ENCODE results near the gene GLI3. TPM values are rescaled to one million over a fixed set of nuclear protein-coding genes. Genes with fewer than 3 reads are reported as not detected.
A peak's percentile ranks its signal among the peaks of the same experiment; 100 is the strongest.

Gene GLI3
- polyA plus RNA-seq, 1 experiment = 6.0 TPM

- Histone ChIP-seq H3K27me3 (ENCODE audit: control insufficient read depth, insufficient read depth, low read length) (no peaks in the 10 kb centered on the region), H3K27ac (ENCODE audit: low read depth, low read length) (no peak overlapping the region), H3K4me3 (ENCODE audit: low read depth, low read length) (no peak overlapping the region), H3K9me3 (ENCODE audit: control insufficient read depth, insufficient read depth, low read length) (no peaks in the 10 kb centered on the region)
- DNase-seq (ENCODE audit: low read depth, low spot score) = no peak
- CTCF ChIA-PET = interaction anchor here (1.4 kb wide), 1 partner anchor 215 kb away, joined by 4 read pairs; no protein-coding TSS in a partner anchor
- POLR2A ChIA-PET = no interaction called here
- no peak for TF ChIP-seq CTCF (IDR thresholded peaks at IDR 0.05; ENCODE audit: low read depth, low read length)
Observed at GRCh38 chr7:42192066-42192465, 44.9 kb downstream of the GLI3 start.

GRCh38 chr7:42189535-42189934 lies 47.5 kb downstream of the GLI3 start:
- no peaks in the 10 kb centered on the region for H3K27me3 ChIP-seq (ENCODE audit: control insufficient read depth, insufficient read depth, low read length)
- ChIA-PET CTCF (no interaction called here), POLR2A (no interaction called here)
- no peaks in the 10 kb centered on the region for H3K9me3 ChIP-seq (ENCODE audit: control insufficient read depth, insufficient read depth, low read length)
- no peak for DNase-seq (ENCODE audit: low read depth, low spot score)
- H3K4me3 ChIP-seq (ENCODE audit: low read depth, low read length) = no peak overlapping the region
- TF ChIP-seq CTCF (IDR thresholded peaks at IDR 0.05; ENCODE audit: low read depth, low read length) = no peak
- no peak overlapping the region for H3K27ac ChIP-seq (ENCODE audit: low read depth, low read length)

GRCh38 chr7:42186151-42186550 lies 50.9 kb downstream of the GLI3 start:
- no peak for DNase-seq (ENCODE audit: low read depth, low spot score)
- ChIA-PET POLR2A (no interaction called here), CTCF (interaction anchor here (0.6 to 1.0 kb wide), 3 partner anchors 12 to 241 kb away, joined by 3 to 4 read pairs (median 3); no protein-coding TSS in a partner anchor)
- Histone ChIP-seq H3K27ac (ENCODE audit: low read depth, low read length) (no peak overlapping the region), H3K4me3 (ENCODE audit: low read depth, low read length) (no peak overlapping the region), H3K27me3 (ENCODE audit: control insufficient read depth, insufficient read depth, low read length) (no peaks in the 10 kb centered on the region), H3K9me3 (ENCODE audit: control insufficient read depth, insufficient read depth, low read length) (no peaks in the 10 kb centered on the region)
- TF ChIP-seq CTCF (IDR thresholded peaks at IDR 0.05; ENCODE audit: low read depth, low read length) = peak; percentile 39; the same call in 1 of the 2 replicates

- ChIA-PET CTCF (interaction anchor here (0.8 to 1.0 kb wide), 2 partner anchors 11 to 20 kb away, joined by 3 read pairs; no protein-coding TSS in a partner anchor), POLR2A (no interaction called here)
- Histone ChIP-seq H3K4me3 (ENCODE audit: low read depth, low read length) (no peak overlapping the region), H3K27ac (ENCODE audit: low read depth, low read length) (no peak overlapping the region), H3K27me3 (ENCODE audit: control insufficient read depth, insufficient read depth, low read length) (no peaks in the 10 kb centered on the region), H3K9me3 (ENCODE audit: control insufficient read depth, insufficient read depth, low read length) (no peaks in the 10 kb centered on the region)
- no peak for TF ChIP-seq CTCF (IDR thresholded peaks at IDR 0.05; ENCODE audit: low read depth, low read length)
- DNase-seq (ENCODE audit: low read depth, low spot score) = no peak
Observed at GRCh38 chr7:42185726-42186125, 51.3 kb downstream of the GLI3 start.

GRCh38 chr7:42183547-42183946 lies 53.5 kb downstream of the GLI3 start:
- no peak overlapping the region for H3K27ac ChIP-seq (ENCODE audit: low read depth, low read length)
- no peak for TF ChIP-seq CTCF (IDR thresholded peaks at IDR 0.05; ENCODE audit: low read depth, low read length)
- no peak overlapping the region for H3K4me3 ChIP-seq (ENCODE audit: low read depth, low read length)
- no peaks in the 10 kb centered on the region for H3K9me3 ChIP-seq (ENCODE audit: control insufficient read depth, insufficient read depth, low read length)
- POLR2A ChIA-PET = interaction anchor here (0.5 kb wide), 1 partner anchor 9 kb away, joined by 3 read pairs; no protein-coding TSS in a partner anchor
- DNase-seq (ENCODE audit: low read depth, low spot score) = no peak
- CTCF ChIA-PET = no interaction called here
- no peaks in the 10 kb centered on the region for H3K27me3 ChIP-seq (ENCODE audit: control insufficient read depth, insufficient read depth, low read length)

All from AG04450 (cell line).